ENCODE data around the gene WDFY2. TPM values are rescaled to one million over a fixed set of nuclear protein-coding genes. Genes with fewer than 3 reads are reported as not detected.

Gene WDFY2
- total RNA-seq = 28.5 TPM

GRCh38 chr13:51583875-51584730, at the start of gene WDFY2:
Gene WDFY2 (plus strand): TSS chr13:51584462. CDS start chr13:51584688, 226 bp downstream.

GRCh38 chr13:51803422-51804294, 219.4 kb downstream of the WDFY2 start, which contains the start of gene DHRS12:
Gene DHRS12 (minus strand): TSS chr13:51804163. CDS start chr13:51799659, 4,504 bp downstream.

Small RNA genes lying within 50 kb of the gene (small RNA-seq; reads per million reads assigned to genes)
- gene MIR4703 (ENCODE audit: low replicate concordance) = not detected
- not detected for gene RN7SL413P (ENCODE audit: low replicate concordance)
- not detected for gene RNU6-65P (ENCODE audit: low replicate concordance)
- not detected for gene RNY1P6 (ENCODE audit: low replicate concordance)

Other genes starting within 250 kb of the WDFY2 start
- 0.63 TPM for gene SERPINE3, start 244.8 kb upstream of the WDFY2 start, total RNA-seq
- 68.2 TPM for gene INTS6, start 131.4 kb upstream of the WDFY2 start, total RNA-seq
- gene DHRS12, start 219.7 kb downstream of the WDFY2 start, total RNA-seq = 11.0 TPM